ENCODE results near the gene UBFD1. TPM values are rescaled to one million over a fixed set of nuclear protein-coding genes. Genes with fewer than 3 reads are reported as not detected.

UBFD1 gene
- total RNA-seq, 6 donors from 2014 or later, result 30.2 to 145 (median 62.8) TPM

GRCh38 chr16:23523876-23524385 is 33.6 kb upstream of the UBFD1 start:
- Histone ChIP-seq H3K9me3 (no peaks in the 10 kb centered on the region), H3K4me3 (no peak overlapping the region), H3K27me3 (no peaks in the 10 kb centered on the region), H3K36me3 (peaks cover 0 to 61% (median 34%) of the 10 kb centered on the region in 4 donors), H3K27ac (peak overlapping the region in 2 of 4 donors; percentile 7 to 23), H3K4me1 (peaks cover 0 to 3% (median 0%) of the 10 kb centered on the region in 4 donors)
- no peak for ATAC-seq (ENCODE audit: low FRiP score in 2 of 2)
- TF ChIP-seq EP300 (IDR thresholded peaks at IDR 0.05), result no peak
- no peak for TF ChIP-seq POLR2A (IDR thresholded peaks at IDR 0.05)
- no peak for TF ChIP-seq POLR2AphosphoS5 (IDR thresholded peaks at IDR 0.05)
- TF ChIP-seq, protein P1, sequence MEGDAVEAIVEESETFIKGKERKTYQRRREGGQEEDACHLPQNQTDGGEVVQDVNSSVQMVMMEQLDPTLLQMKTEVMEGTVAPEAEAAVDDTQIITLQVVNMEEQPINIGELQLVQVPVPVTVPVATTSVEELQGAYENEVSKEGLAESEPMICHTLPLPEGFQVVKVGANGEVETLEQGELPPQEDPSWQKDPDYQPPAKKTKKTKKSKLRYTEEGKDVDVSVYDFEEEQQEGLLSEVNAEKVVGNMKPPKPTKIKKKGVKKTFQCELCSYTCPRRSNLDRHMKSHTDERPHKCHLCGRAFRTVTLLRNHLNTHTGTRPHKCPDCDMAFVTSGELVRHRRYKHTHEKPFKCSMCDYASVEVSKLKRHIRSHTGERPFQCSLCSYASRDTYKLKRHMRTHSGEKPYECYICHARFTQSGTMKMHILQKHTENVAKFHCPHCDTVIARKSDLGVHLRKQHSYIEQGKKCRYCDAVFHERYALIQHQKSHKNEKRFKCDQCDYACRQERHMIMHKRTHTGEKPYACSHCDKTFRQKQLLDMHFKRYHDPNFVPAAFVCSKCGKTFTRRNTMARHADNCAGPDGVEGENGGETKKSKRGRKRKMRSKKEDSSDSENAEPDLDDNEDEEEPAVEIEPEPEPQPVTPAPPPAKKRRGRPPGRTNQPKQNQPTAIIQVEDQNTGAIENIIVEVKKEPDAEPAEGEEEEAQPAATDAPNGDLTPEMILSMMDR (IDR thresholded peaks at IDR 0.05), result no peak
- WGBS, 2 donors, result 89 to 90% methylated on average over 7 of the region's 7 CpGs
- no peak for DNase-seq

- Histone ChIP-seq H3K4me3 (no peak overlapping the region), H3K27ac (no peak overlapping the region), H3K27me3 (no peaks in the 10 kb centered on the region), H3K4me1 (no peaks in the 10 kb centered on the region), H3K36me3 (peaks cover 0 to 71% (median 42%) of the 10 kb centered on the region in 4 donors), H3K9me3 (no peaks in the 10 kb centered on the region)
- no peak for TF ChIP-seq POLR2A (IDR thresholded peaks at IDR 0.05)
- TF ChIP-seq EP300 (IDR thresholded peaks at IDR 0.05), result no peak
- TF ChIP-seq, protein P1 (IDR thresholded peaks at IDR 0.05), result no peak
- DNase-seq, result no peak
- no peak for ATAC-seq (ENCODE audit: low FRiP score in 2 of 2)
- WGBS, 2 donors, result 92 to 94% methylated on average over 2 to 3 of the region's 3 CpGs
Observed at GRCh38 chr16:23524886-23525285, 32.6 kb upstream of the UBFD1 start.

GRCh38 chr16:23527961-23528643 is 29.4 kb upstream of the UBFD1 start:
- 87 to 92% methylated on average over 11 of the region's 11 CpGs for WGBS, 2 donors
- no peak overlapping the region for H3K4me3 ChIP-seq
- no peaks in the 10 kb centered on the region for H3K9me3 ChIP-seq
- H3K4me1 ChIP-seq, result no peaks in the 10 kb centered on the region
- H3K36me3 ChIP-seq, result peaks cover 0 to 83% (median 48%) of the 10 kb centered on the region in 4 donors
- no peaks in the 10 kb centered on the region for H3K27me3 ChIP-seq
- DNase-seq (no peak), ATAC-seq (ENCODE audit: low FRiP score in 2 of 2) (peak in 1 of 2 donors; percentile 12)
- H3K27ac ChIP-seq, result peak overlapping the region in 1 of 4 donors; percentile 23
- TF ChIP-seq EP300 (IDR thresholded peaks at IDR 0.05), result no peak
- TF ChIP-seq, protein P1 (IDR thresholded peaks at IDR 0.05), result no peak
- TF ChIP-seq POLR2AphosphoS5 (IDR thresholded peaks at IDR 0.05), result no peak
- TF ChIP-seq POLR2A (IDR thresholded peaks at IDR 0.05), result no peak

- ATAC-seq (ENCODE audit: low FRiP score in 2 of 2), result peak in 1 of 2 donors; percentile 43
- Histone ChIP-seq H3K27me3 (no peaks in the 10 kb centered on the region), H3K9me3 (no peaks in the 10 kb centered on the region), H3K36me3 (peaks cover 2 to 83% (median 49%) of the 10 kb centered on the region in 4 donors), H3K27ac (peak overlapping the region in 1 of 4 donors; percentile 23), H3K4me3 (no peak overlapping the region), H3K4me1 (no peaks in the 10 kb centered on the region)
- no peak for TF ChIP-seq POLR2A (IDR thresholded peaks at IDR 0.05)
- TF ChIP-seq POLR2AphosphoS5 (IDR thresholded peaks at IDR 0.05), result no peak
- TF ChIP-seq, protein P1 (IDR thresholded peaks at IDR 0.05), result no peak
- no peak for TF ChIP-seq EP300 (IDR thresholded peaks at IDR 0.05)
- no peak for DNase-seq
- WGBS, 2 donors, result 85 to 91% methylated on average over 10 of the region's 10 CpGs
Observed at GRCh38 chr16:23528644-23529310, 28.8 kb upstream of the UBFD1 start.

Measured in upper lobe of left lung (tissue), 6 donors.